Measurements from ENCODE around the gene CXCL8. TPM values are rescaled to one million over a fixed set of nuclear protein-coding genes. Genes with fewer than 3 reads are reported as not detected.

Gene CXCL8
- polyA plus RNA-seq, 1 experiment = 4.3 TPM

DNA sequence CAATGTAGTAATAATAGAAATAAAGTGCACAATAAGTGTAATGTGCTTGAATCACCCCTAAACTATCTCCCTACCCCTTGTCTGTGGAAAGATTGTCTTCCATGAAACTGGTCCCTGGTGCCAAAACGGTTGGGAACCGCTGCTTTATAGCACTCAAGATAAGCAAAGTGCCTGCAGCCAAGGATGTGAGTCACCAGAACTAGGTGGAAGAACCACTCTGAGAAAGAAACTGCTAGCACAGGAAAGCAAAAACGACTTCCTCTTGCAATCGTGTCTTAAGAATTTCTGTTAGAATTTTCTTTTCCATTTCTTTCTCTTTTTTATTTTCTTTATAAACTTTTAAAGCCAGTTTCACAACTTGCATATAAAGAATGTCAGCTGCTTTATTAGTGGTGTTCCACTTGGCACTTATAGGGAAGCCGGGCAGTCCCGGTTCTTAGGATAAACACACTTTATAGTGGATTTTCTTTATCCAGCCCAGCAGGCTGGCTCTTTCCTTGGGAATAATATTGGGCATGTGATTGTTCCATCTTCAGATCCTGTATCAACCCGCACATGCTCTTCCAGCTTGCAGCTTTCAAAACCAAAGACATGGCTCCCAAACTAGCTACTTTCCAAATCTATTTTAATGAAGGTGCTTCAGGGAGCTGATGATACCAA lies 32.3 kb upstream of the CXCL8 start:
- ChIA-PET CTCF (interaction anchor here (1.1 kb wide), 1 partner anchor 450 kb away, joined by 3 read pairs; no protein-coding TSS in a partner anchor), POLR2A (no interaction called here)
- H3K4me3 ChIP-seq (ENCODE audit: low read depth, low read length) = no peak overlapping the region
- DNase-seq (ENCODE audit: low read depth, low spot score) = peak; percentile 60
- peak overlapping the region; percentile 33 for H3K27ac ChIP-seq (ENCODE audit: low read depth, low read length)
- H3K9me3 ChIP-seq (ENCODE audit: control insufficient read depth, insufficient read depth, low read length) = no peaks in the 10 kb centered on the region
- TF ChIP-seq, protein P1, sequence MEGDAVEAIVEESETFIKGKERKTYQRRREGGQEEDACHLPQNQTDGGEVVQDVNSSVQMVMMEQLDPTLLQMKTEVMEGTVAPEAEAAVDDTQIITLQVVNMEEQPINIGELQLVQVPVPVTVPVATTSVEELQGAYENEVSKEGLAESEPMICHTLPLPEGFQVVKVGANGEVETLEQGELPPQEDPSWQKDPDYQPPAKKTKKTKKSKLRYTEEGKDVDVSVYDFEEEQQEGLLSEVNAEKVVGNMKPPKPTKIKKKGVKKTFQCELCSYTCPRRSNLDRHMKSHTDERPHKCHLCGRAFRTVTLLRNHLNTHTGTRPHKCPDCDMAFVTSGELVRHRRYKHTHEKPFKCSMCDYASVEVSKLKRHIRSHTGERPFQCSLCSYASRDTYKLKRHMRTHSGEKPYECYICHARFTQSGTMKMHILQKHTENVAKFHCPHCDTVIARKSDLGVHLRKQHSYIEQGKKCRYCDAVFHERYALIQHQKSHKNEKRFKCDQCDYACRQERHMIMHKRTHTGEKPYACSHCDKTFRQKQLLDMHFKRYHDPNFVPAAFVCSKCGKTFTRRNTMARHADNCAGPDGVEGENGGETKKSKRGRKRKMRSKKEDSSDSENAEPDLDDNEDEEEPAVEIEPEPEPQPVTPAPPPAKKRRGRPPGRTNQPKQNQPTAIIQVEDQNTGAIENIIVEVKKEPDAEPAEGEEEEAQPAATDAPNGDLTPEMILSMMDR (IDR thresholded peaks at IDR 0.05; ENCODE audit: low read depth, low read length) = no peak
- H3K27me3 ChIP-seq (ENCODE audit: control insufficient read depth, insufficient read depth, low read length) = no peaks in the 10 kb centered on the region

- Histone ChIP-seq H3K9me3 (ENCODE audit: control insufficient read depth, insufficient read depth, low read length) (no peaks in the 10 kb centered on the region), H3K27me3 (ENCODE audit: control insufficient read depth, insufficient read depth, low read length) (no peaks in the 10 kb centered on the region), H3K4me3 (ENCODE audit: low read depth, low read length) (no peak overlapping the region), H3K27ac (ENCODE audit: low read depth, low read length) (no peak overlapping the region)
- TF ChIP-seq, protein P1 (IDR thresholded peaks at IDR 0.05; ENCODE audit: low read depth, low read length) = no peak
- POLR2A ChIA-PET = no interaction called here
- no peak for DNase-seq (ENCODE audit: low read depth, low spot score)
- CTCF ChIA-PET = no interaction called here
Measured at GRCh38 chr4:73709451-73710033, 30.8 kb upstream of the CXCL8 start.

GRCh38 chr4:73710094-73710493 lies 30.3 kb upstream of the CXCL8 start:
- H3K4me3 ChIP-seq (ENCODE audit: low read depth, low read length) = no peak overlapping the region
- TF ChIP-seq, protein P1 (IDR thresholded peaks at IDR 0.05; ENCODE audit: low read depth, low read length) = no peak
- no peak overlapping the region for H3K27ac ChIP-seq (ENCODE audit: low read depth, low read length)
- H3K9me3 ChIP-seq (ENCODE audit: control insufficient read depth, insufficient read depth, low read length) = no peaks in the 10 kb centered on the region
- ChIA-PET CTCF (no interaction called here), POLR2A (no interaction called here)
- no peak for DNase-seq (ENCODE audit: low read depth, low spot score)
- no peaks in the 10 kb centered on the region for H3K27me3 ChIP-seq (ENCODE audit: control insufficient read depth, insufficient read depth, low read length)

- ChIA-PET CTCF (interaction anchor here (0.8 to 0.9 kb wide), 2 partner anchors 18 to 327 kb away, joined by 3 read pairs; partner anchors contain the start of gene CXCL3), POLR2A (no interaction called here)
- no peak for DNase-seq (ENCODE audit: low read depth, low spot score)
- Histone ChIP-seq H3K9me3 (ENCODE audit: control insufficient read depth, insufficient read depth, low read length) (no peaks in the 10 kb centered on the region), H3K4me3 (ENCODE audit: low read depth, low read length) (no peak overlapping the region), H3K27me3 (ENCODE audit: control insufficient read depth, insufficient read depth, low read length) (no peaks in the 10 kb centered on the region), H3K27ac (ENCODE audit: low read depth, low read length) (no peak overlapping the region)
- TF ChIP-seq, protein P1 (IDR thresholded peaks at IDR 0.05; ENCODE audit: low read depth, low read length) = no peak
Measured at GRCh38 chr4:73711989-73712388, 28.4 kb upstream of the CXCL8 start.

- ChIA-PET POLR2A (no interaction called here), CTCF (interaction anchor here (2.2 kb wide), 1 partner anchor 16 kb away, joined by 13 read pairs; no protein-coding TSS in a partner anchor)
- H3K9me3 ChIP-seq (ENCODE audit: control insufficient read depth, insufficient read depth, low read length) = no peaks in the 10 kb centered on the region
- TF ChIP-seq, protein P1 (IDR thresholded peaks at IDR 0.05; ENCODE audit: low read depth, low read length) = no peak
- no peak overlapping the region for H3K4me3 ChIP-seq (ENCODE audit: low read depth, low read length)
- no peak for DNase-seq (ENCODE audit: low read depth, low spot score)
- H3K27me3 ChIP-seq (ENCODE audit: control insufficient read depth, insufficient read depth, low read length) = no peaks in the 10 kb centered on the region
- H3K27ac ChIP-seq (ENCODE audit: low read depth, low read length) = no peak overlapping the region
Measured at GRCh38 chr4:73713650-73714049, 26.7 kb upstream of the CXCL8 start.
